Measurements from ENCODE around the gene NUMB.
"Not testable (repeated sequence)": the region's sequence is repeated elsewhere in the genome, so short reads cannot be mapped to it uniquely, and the experiment has no call there.

The NUMB gene

DNA sequence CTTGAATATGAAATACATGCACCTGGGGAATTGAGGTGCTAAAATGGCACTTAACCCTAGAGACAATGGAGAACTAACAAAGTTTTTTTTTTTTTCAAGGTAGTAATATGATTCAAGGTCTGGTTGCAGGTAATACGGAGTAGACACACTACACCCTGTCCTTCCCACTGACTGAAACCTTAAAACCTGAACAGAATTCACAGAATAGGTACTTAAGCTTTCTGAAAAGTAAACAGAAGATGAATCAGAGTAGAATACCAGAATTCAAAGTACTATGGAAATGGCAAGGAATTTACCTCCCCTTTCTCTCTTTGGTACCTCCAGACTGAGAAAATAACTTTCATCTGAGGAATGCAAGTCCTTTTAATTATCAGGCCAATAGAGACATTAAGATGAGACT lies 133.8 kb downstream of the NUMB start:
- Histone ChIP-seq H3K27ac (ENCODE audit: low read length) (no peak overlapping the region), H3K9ac (ENCODE audit: low read length in 2 of 2) (no peak overlapping the region), H3K36me3 (ENCODE audit: control insufficient read depth in 2 of 2, insufficient read depth in 2 of 2, low read length in 2 of 2) (peaks cover 0 to 4% of the 10 kb centered on the region in 2 donors), H3K4me3 (ENCODE audit: low read length in 2 of 2) (no peak overlapping the region), H3K9me3 (ENCODE audit: control insufficient read depth in 2 of 2, low read length in 2 of 2) (no peaks in the 10 kb centered on the region), H3K27me3 (ENCODE audit: control insufficient read depth in 1 of 2, insufficient read depth in 2 of 2, low read length in 2 of 2) (no peaks in the 10 kb centered on the region), H3K4me1 (ENCODE audit: control insufficient read depth, insufficient read depth, low read length) (no peaks in the 10 kb centered on the region)

- H3K4me1 ChIP-seq (ENCODE audit: control insufficient read depth, insufficient read depth, low read length), result no peaks in the 10 kb centered on the region
- H3K9ac ChIP-seq (ENCODE audit: low read length in 2 of 2), result no peak overlapping the region
- no peaks in the 10 kb centered on the region for H3K27me3 ChIP-seq (ENCODE audit: control insufficient read depth in 1 of 2, insufficient read depth in 2 of 2, low read length in 2 of 2)
- H3K27ac ChIP-seq (ENCODE audit: low read length), result no peak overlapping the region
- no peak overlapping the region for H3K4me3 ChIP-seq (ENCODE audit: low read length in 2 of 2)
- peaks cover 0 to 4% of the 10 kb centered on the region in 2 donors for H3K36me3 ChIP-seq (ENCODE audit: control insufficient read depth in 2 of 2, insufficient read depth in 2 of 2, low read length in 2 of 2)
- no peaks in the 10 kb centered on the region for H3K9me3 ChIP-seq (ENCODE audit: control insufficient read depth in 2 of 2, low read length in 2 of 2)
Measured at GRCh38 chr14:73323896-73324399, 134.4 kb downstream of the NUMB start.

DNA sequence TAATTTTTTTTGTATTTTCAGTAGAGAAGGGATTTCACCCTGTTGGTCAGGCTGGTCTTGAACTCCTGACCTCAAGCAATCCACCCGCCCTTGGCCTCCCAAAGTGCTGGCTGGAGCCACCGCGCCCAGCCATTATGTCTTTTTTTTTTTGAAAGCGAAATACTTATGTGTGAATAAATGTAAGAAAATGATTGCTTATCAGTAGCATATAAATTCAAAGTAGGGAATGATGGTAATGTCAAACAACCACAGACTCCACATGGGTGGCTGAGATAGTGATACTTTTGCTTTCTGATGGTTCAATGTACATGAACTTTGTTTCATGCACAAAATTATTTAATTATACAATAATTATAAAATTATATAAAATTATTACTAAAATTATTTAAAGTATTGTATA lies 145.2 kb downstream of the NUMB start:
- H3K27me3 ChIP-seq (ENCODE audit: control insufficient read depth in 1 of 2, insufficient read depth in 2 of 2, low read length in 2 of 2), result no peaks in the 10 kb centered on the region
- H3K9me3 ChIP-seq (ENCODE audit: control insufficient read depth in 2 of 2, low read length in 2 of 2), result no peaks in the 10 kb centered on the region
- no peak overlapping the region for H3K4me3 ChIP-seq (ENCODE audit: low read length in 2 of 2)
- no peak overlapping the region for H3K27ac ChIP-seq (ENCODE audit: low read length)
- H3K36me3 ChIP-seq (ENCODE audit: control insufficient read depth in 2 of 2, insufficient read depth in 2 of 2, low read length in 2 of 2), result no peaks in the 10 kb centered on the region
- no peak overlapping the region for H3K9ac ChIP-seq (ENCODE audit: low read length in 2 of 2)
- H3K4me1 ChIP-seq (ENCODE audit: control insufficient read depth, insufficient read depth, low read length), result no peaks in the 10 kb centered on the region

- Histone ChIP-seq H3K27ac (ENCODE audit: low read length) (no peak overlapping the region), H3K9me3 (ENCODE audit: control insufficient read depth in 2 of 2, low read length in 2 of 2) (no peaks in the 10 kb centered on the region), H3K27me3 (ENCODE audit: control insufficient read depth in 1 of 2, insufficient read depth in 2 of 2, low read length in 2 of 2) (no peaks in the 10 kb centered on the region), H3K4me1 (ENCODE audit: control insufficient read depth, insufficient read depth, low read length) (no peaks in the 10 kb centered on the region), H3K4me3 (ENCODE audit: low read length in 2 of 2) (no peak overlapping the region), H3K9ac (ENCODE audit: low read length in 2 of 2) (no peak overlapping the region), H3K36me3 (ENCODE audit: control insufficient read depth in 2 of 2, insufficient read depth in 2 of 2, low read length in 2 of 2) (no peaks in the 10 kb centered on the region)
Measured at GRCh38 chr14:73312687-73313086, 145.7 kb downstream of the NUMB start.

- Histone ChIP-seq H3K9me3 (ENCODE audit: control insufficient read depth in 2 of 2, low read length in 2 of 2) (no peaks in the 10 kb centered on the region), H3K9ac (ENCODE audit: low read length in 2 of 2) (no peak overlapping the region), H3K27me3 (ENCODE audit: control insufficient read depth in 1 of 2, insufficient read depth in 2 of 2, low read length in 2 of 2) (no peaks in the 10 kb centered on the region), H3K36me3 (ENCODE audit: control insufficient read depth in 2 of 2, insufficient read depth in 2 of 2, low read length in 2 of 2) (no peaks in the 10 kb centered on the region), H3K4me1 (ENCODE audit: control insufficient read depth, insufficient read depth, low read length) (no peaks in the 10 kb centered on the region), H3K4me3 (ENCODE audit: low read length in 2 of 2) (no peak overlapping the region), H3K27ac (ENCODE audit: low read length) (no peak overlapping the region)
Measured at GRCh38 chr14:73311708-73312030, 146.7 kb downstream of the NUMB start.

DNA sequence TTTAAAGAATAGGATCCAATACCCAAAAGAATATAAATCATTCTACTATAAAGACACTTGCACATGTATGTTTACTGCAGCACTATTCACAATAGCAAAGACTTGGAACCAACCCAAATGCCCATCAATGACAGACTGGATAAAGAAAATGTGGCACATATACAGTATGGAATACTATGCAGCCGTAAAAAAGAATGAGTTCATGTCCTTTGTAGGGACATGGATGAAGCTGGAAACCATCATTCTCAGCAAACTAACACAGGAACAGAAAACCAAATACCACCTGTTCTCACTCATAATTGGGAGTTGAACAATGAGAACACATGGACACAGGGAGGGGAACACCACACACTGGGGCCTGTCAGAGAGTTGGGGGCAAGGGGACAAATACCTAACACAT lies 149.1 kb downstream of the NUMB start:
- H3K4me3 ChIP-seq (ENCODE audit: low read length in 2 of 2); H3K4me1 ChIP-seq (ENCODE audit: control insufficient read depth, insufficient read depth, low read length); H3K9ac ChIP-seq (ENCODE audit: low read length in 2 of 2); H3K9me3 ChIP-seq (ENCODE audit: control insufficient read depth in 2 of 2, low read length in 2 of 2); H3K27ac ChIP-seq (ENCODE audit: low read length); H3K36me3 ChIP-seq (ENCODE audit: control insufficient read depth in 2 of 2, insufficient read depth in 2 of 2, low read length in 2 of 2); H3K27me3 ChIP-seq (ENCODE audit: control insufficient read depth in 1 of 2, insufficient read depth in 2 of 2, low read length in 2 of 2): not testable (repeated sequence)

- no peaks in the 10 kb centered on the region for H3K9me3 ChIP-seq (ENCODE audit: control insufficient read depth in 2 of 2, low read length in 2 of 2)
- H3K27me3 ChIP-seq (ENCODE audit: control insufficient read depth in 1 of 2, insufficient read depth in 2 of 2, low read length in 2 of 2), result no peaks in the 10 kb centered on the region
- no peak overlapping the region for H3K9ac ChIP-seq (ENCODE audit: low read length in 2 of 2)
- H3K27ac ChIP-seq (ENCODE audit: low read length), result no peak overlapping the region
- H3K4me3 ChIP-seq (ENCODE audit: low read length in 2 of 2), result no peak overlapping the region
- no peaks in the 10 kb centered on the region for H3K4me1 ChIP-seq (ENCODE audit: control insufficient read depth, insufficient read depth, low read length)
- H3K36me3 ChIP-seq (ENCODE audit: control insufficient read depth in 2 of 2, insufficient read depth in 2 of 2, low read length in 2 of 2), result no peaks in the 10 kb centered on the region
Measured at GRCh38 chr14:73307261-73307660, 151.1 kb downstream of the NUMB start.

GRCh38 chr14:73305499-73305898 lies 152.8 kb downstream of the NUMB start:
- Histone ChIP-seq H3K9ac (ENCODE audit: low read length in 2 of 2) (no peak overlapping the region), H3K27me3 (ENCODE audit: control insufficient read depth in 1 of 2, insufficient read depth in 2 of 2, low read length in 2 of 2) (no peaks in the 10 kb centered on the region), H3K27ac (ENCODE audit: low read length) (no peak overlapping the region), H3K36me3 (ENCODE audit: control insufficient read depth in 2 of 2, insufficient read depth in 2 of 2, low read length in 2 of 2) (no peaks in the 10 kb centered on the region), H3K9me3 (ENCODE audit: control insufficient read depth in 2 of 2, low read length in 2 of 2) (no peaks in the 10 kb centered on the region), H3K4me1 (ENCODE audit: control insufficient read depth, insufficient read depth, low read length) (no peaks in the 10 kb centered on the region), H3K4me3 (ENCODE audit: low read length in 2 of 2) (no peak overlapping the region)

- Histone ChIP-seq H3K4me1 (ENCODE audit: control insufficient read depth, insufficient read depth, low read length) (no peaks in the 10 kb centered on the region), H3K9me3 (ENCODE audit: control insufficient read depth in 2 of 2, low read length in 2 of 2) (no peaks in the 10 kb centered on the region), H3K9ac (ENCODE audit: low read length in 2 of 2) (no peak overlapping the region), H3K27ac (ENCODE audit: low read length) (no peak overlapping the region), H3K36me3 (ENCODE audit: control insufficient read depth in 2 of 2, insufficient read depth in 2 of 2, low read length in 2 of 2) (peaks cover 6 to 9% of the 10 kb centered on the region in 2 donors), H3K27me3 (ENCODE audit: control insufficient read depth in 1 of 2, insufficient read depth in 2 of 2, low read length in 2 of 2) (no peaks in the 10 kb centered on the region), H3K4me3 (ENCODE audit: low read length in 2 of 2) (no peak overlapping the region)
Measured at GRCh38 chr14:73295198-73295796, 163.0 kb downstream of the NUMB start.

DNA sequence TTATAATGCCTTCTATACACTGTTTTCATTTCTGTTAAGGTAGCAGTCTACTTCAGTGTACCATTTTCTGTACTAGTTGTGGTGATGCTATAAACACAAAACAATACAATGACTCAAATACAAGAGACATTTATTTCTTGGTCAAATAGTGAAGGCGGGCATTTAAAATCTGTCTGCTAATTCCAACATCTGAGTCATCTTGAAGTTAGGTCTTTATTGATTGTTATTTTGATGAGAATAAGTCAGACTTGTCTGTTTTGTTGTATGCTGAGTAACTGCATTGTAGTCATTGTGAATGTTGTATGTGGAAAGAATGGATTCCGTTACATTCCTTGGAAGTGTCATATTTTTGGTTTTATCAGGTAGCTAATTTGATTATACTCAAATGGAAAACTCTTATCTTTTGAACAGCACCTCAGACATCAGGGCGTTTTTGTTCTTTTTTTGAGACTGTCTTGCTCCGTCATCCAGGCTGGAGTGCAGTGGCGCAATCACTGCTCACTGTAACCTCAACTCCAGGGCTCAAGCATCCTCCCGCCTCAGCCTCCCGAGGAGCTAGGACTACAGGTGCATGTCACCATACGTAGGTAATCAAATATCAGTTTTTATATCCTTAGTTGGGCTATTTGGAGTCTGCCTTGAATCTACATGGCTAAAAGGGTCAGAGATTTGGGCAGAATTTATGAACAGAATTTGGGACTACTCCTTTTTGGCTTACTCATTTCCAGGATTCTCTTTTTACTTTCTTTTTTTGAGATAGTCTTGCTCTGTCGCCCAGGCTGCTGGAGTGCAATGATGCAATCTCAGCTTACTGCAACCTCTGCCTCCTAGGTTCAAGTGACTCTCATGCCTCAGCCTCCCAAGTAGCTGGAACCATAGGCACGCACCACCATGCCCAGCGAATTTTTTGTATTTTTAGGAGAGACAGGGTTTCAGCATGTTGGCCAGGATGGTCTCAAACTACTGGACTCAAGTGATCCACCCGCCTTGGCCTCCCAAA lies 164.3 kb downstream of the NUMB start:
- H3K9ac ChIP-seq (ENCODE audit: low read length in 2 of 2), result no peak overlapping the region
- no peaks in the 10 kb centered on the region for H3K27me3 ChIP-seq (ENCODE audit: control insufficient read depth in 1 of 2, insufficient read depth in 2 of 2, low read length in 2 of 2)
- H3K4me1 ChIP-seq (ENCODE audit: control insufficient read depth, insufficient read depth, low read length), result peaks cover under 1% of the 10 kb centered on the region
- H3K4me3 ChIP-seq (ENCODE audit: low read length in 2 of 2), result no peak overlapping the region
- H3K9me3 ChIP-seq (ENCODE audit: control insufficient read depth in 2 of 2, low read length in 2 of 2), result no peaks in the 10 kb centered on the region
- H3K36me3 ChIP-seq (ENCODE audit: control insufficient read depth in 2 of 2, insufficient read depth in 2 of 2, low read length in 2 of 2), result peaks cover 6 to 9% of the 10 kb centered on the region in 2 donors
- no peak overlapping the region for H3K27ac ChIP-seq (ENCODE audit: low read length)

- Histone ChIP-seq H3K4me1 (ENCODE audit: control insufficient read depth, insufficient read depth, low read length) (peaks cover 2% of the 10 kb centered on the region), H3K27me3 (ENCODE audit: control insufficient read depth in 1 of 2, insufficient read depth in 2 of 2, low read length in 2 of 2) (no peaks in the 10 kb centered on the region), H3K9ac (ENCODE audit: low read length in 2 of 2) (no peak overlapping the region), H3K36me3 (ENCODE audit: control insufficient read depth in 2 of 2, insufficient read depth in 2 of 2, low read length in 2 of 2) (peaks cover 9 to 14% of the 10 kb centered on the region in 2 donors), H3K27ac (ENCODE audit: low read length) (no peak overlapping the region), H3K9me3 (ENCODE audit: control insufficient read depth in 2 of 2, low read length in 2 of 2) (no peaks in the 10 kb centered on the region), H3K4me3 (ENCODE audit: low read length in 2 of 2) (no peak overlapping the region)
Measured at GRCh38 chr14:73290279-73290678, 168.1 kb downstream of the NUMB start.

Data from stomach smooth muscle (tissue), 2 donors.